HCT116 (cell line): ENCODE results near the gene CTTNBP2NL. TPM values are rescaled to one million over a fixed set of nuclear protein-coding genes. Genes with fewer than 3 reads are reported as not detected.

ENCODE experiments used
- ATAC-seq: fragments of 200-7000 bp; cut with Tn5 transposase; 2 replicates; pipeline ENCODE4 v1.9.1; 2020; ENCODE audit warnings: mild to moderate bottlenecking, moderate library complexity
- BruUV-seq: library from RNA; stranded (reverse); fragments of 400-500 nt; replicated peaks from 2 replicates; lab custom pipeline; 2021; lab: Mats Ljungman, UMichigan
- CTCF ChIA-PET: fragments of 300-600 bp; sonication (Branson Sonifier 250); formaldehyde crosslinking; loops from one replicate; lab custom pipeline; 2021; ENCODE audit warnings: antibody characterized with exemption; lab: Charles Lee
- POLR2A ChIA-PET: fragments of 300-600, 350-600 bp; sonication (Branson Sonifier 250); formaldehyde crosslinking; loops from one replicate; lab custom pipeline; 2021; ENCODE audit warnings: antibody characterized with exemption; lab: Charles Lee
- RAD21 ChIA-PET, 2 experiments: fragments of 300-600 bp; sonication (Branson Sonifier 250); formaldehyde crosslinking; loops; one replicate each; lab custom pipeline; 2023; ENCODE audit warnings: low total read pairs in 2 of 2; ENCODE audit not compliant: uncharacterized antibody in 2 of 2, unreplicated experiment in 2 of 2, low non-redundant PET in 1 of 2; lab: Charles Lee
- DNase-seq: peaks from one replicate; pipeline ENCODE4 v3.0.0-alpha.2; 2010; ENCODE audit warnings: low read depth, low spot score
- H2AFZ ChIP-seq: fragments of 200-600 bp; shearing (Covaris generic), sonication (generic); 2 replicates; pipeline ENCODE4 v1.6.1; 2017; ENCODE audit warnings: low read depth, mixed run types, mixed read lengths, antibody characterized with exemption, low read length; ENCODE audit not compliant: poor library complexity, severe bottlenecking
- H3K27ac ChIP-seq: 2 replicates; pipeline ENCODE4 v1.5.1; 2012; ENCODE audit warnings: low read depth, low read length
- H3K27me3 ChIP-seq: fragments of 200-600 bp; sonication (generic); 2 replicates; pipeline ENCODE4 v1.6.1; 2016; ENCODE audit warnings: mixed run types, low read length, mixed read lengths; ENCODE audit not compliant: insufficient read depth
- H3K36me3 ChIP-seq, 2 experiments: fragments of 200-500 bp in 1 of 2; fragments of 200-600 bp in 1 of 2; sonication (Bioruptor generic) in 1 of 2; sonication (generic) in 1 of 2; 2 replicates each; pipeline versions ENCODE4 v1.5.1 to v1.6.1; 2014 to 2016; ENCODE audit warnings: low read length in 2 of 2, inconsistent platforms in 1 of 2, mixed read lengths in 1 of 2, mixed run types in 1 of 2; ENCODE audit not compliant: insufficient read depth in 2 of 2, control insufficient read depth in 1 of 2
- H3K4me1 ChIP-seq, 2 experiments: fragments of 200-600 bp in 1 of 2; sonication (generic) in 1 of 2; 2 replicates each; pipeline versions ENCODE4 v1.5.1 to v1.6.1; 2012 to 2017; ENCODE audit warnings: low read length in 2 of 2, inconsistent platforms in 1 of 2, mild to moderate bottlenecking in 1 of 2, mixed read lengths in 1 of 2, mixed run types in 1 of 2, moderate library complexity in 1 of 2; ENCODE audit not compliant: insufficient read depth in 2 of 2, control insufficient read depth in 1 of 2
- H3K4me2 ChIP-seq: fragments of 200-600 bp; sonication (generic); 2 replicates; pipeline ENCODE4 v1.6.1; 2017; ENCODE audit warnings: mixed run types, low read length, mixed read lengths
- H3K4me3 ChIP-seq, 2 experiments: fragments of 200-600 bp in 1 of 2; sonication (generic) in 1 of 2; replicated peaks in 1 of 2; 2 replicates each; pipeline ENCODE4 v1.5.1; 2011 to 2016; ENCODE audit warnings: low read length in 2 of 2, control low read depth in 1 of 2, low read depth in 1 of 2, mild to moderate bottlenecking in 1 of 2, mixed read lengths in 1 of 2, mixed run types in 1 of 2
- H3K79me2 ChIP-seq: fragments of 200-600 bp; sonication (generic); 2 replicates; pipeline ENCODE4 v1.6.1; 2017; ENCODE audit warnings: mild to moderate bottlenecking, mixed run types, low read length, moderate library complexity, mixed read lengths; ENCODE audit not compliant: insufficient read depth
- H3K9ac ChIP-seq: fragments of 200-600 bp; sonication (generic); 2 replicates; pipeline ENCODE4 v1.6.1; 2016; ENCODE audit warnings: low read length, mixed read lengths
- H3K9me2 ChIP-seq: fragments of 200-600 bp; sonication (generic), shearing (Covaris generic); 2 replicates; pipeline ENCODE4 v1.6.1; 2017; ENCODE audit warnings: mixed run types, mild to moderate bottlenecking, moderate library complexity; ENCODE audit not compliant: insufficient read depth
- H3K9me3 ChIP-seq, 2 experiments: fragments of 200-500 bp in 1 of 2; fragments of 200-600 bp in 1 of 2; sonication (Bioruptor generic) in 1 of 2; sonication (generic) in 1 of 2; 2 replicates each; pipeline ENCODE4 v1.6.1; 2014 to 2017; ENCODE audit warnings: low read length in 2 of 2, mixed read lengths in 2 of 2, inconsistent platforms in 1 of 2, low read depth in 1 of 2, mild to moderate bottlenecking in 1 of 2, mixed run types in 1 of 2, moderate library complexity in 1 of 2; ENCODE audit not compliant: control insufficient read depth in 1 of 2, insufficient read depth in 1 of 2
- H4K20me1 ChIP-seq: fragments of 200-600 bp; sonication (generic), shearing (Covaris generic); 2 replicates; pipeline ENCODE4 v1.6.1; 2017; ENCODE audit warnings: mixed run types, mild to moderate bottlenecking, moderate library complexity; ENCODE audit not compliant: insufficient read depth
- CBX3 ChIP-seq: IDR thresholded peaks from 2 replicates; pipeline ENCODE4 v1.6.1; 2012; ENCODE audit warnings: low read depth
- CEBPB ChIP-seq: IDR thresholded peaks from 2 replicates; pipeline ENCODE4 v1.6.1; 2012; ENCODE audit warnings: low read depth
- EGR1 ChIP-seq: IDR thresholded peaks from 2 replicates; pipeline ENCODE4 v1.6.1; 2012; ENCODE audit warnings: low read depth
- ELF1 ChIP-seq: IDR thresholded peaks from 2 replicates; pipeline ENCODE4 v1.6.1; 2012; ENCODE audit warnings: low read depth, borderline replicate concordance
- EZH2 ChIP-seq: fragments of 200-600 bp; sonication (generic); IDR thresholded peaks from 2 replicates; pipeline ENCODE4 v1.6.1; 2017; ENCODE audit warnings: antibody characterized with exemption, mixed run types
- EZH2phosphoT487 ChIP-seq: fragments of 200-600 bp; IDR thresholded peaks from 2 replicates; pipeline ENCODE4 v1.6.1; 2018; ENCODE audit warnings: antibody characterized with exemption, borderline replicate concordance
- FOSL1 ChIP-seq: IDR thresholded peaks from 2 replicates; pipeline ENCODE4 v1.6.1; 2012; ENCODE audit warnings: low read depth
- JUND ChIP-seq: IDR thresholded peaks from 2 replicates; pipeline ENCODE4 v1.6.1; 2012
- POLR2AphosphoS5 ChIP-seq: IDR thresholded peaks from 2 replicates; pipeline ENCODE4 v1.6.1; 2011; ENCODE audit warnings: mild to moderate bottlenecking, low read depth, low read length, moderate library complexity
- SIN3A ChIP-seq: IDR thresholded peaks from 2 replicates; pipeline ENCODE4 v1.6.1; 2012; ENCODE audit warnings: low read depth
- SP1 ChIP-seq: IDR thresholded peaks from 2 replicates; pipeline ENCODE4 v1.6.1; 2012; ENCODE audit warnings: low read depth
- SRF ChIP-seq: IDR thresholded peaks from 2 replicates; pipeline ENCODE4 v1.6.1; 2012; ENCODE audit warnings: low read depth
- TCF7L2 ChIP-seq: IDR thresholded peaks from 2 replicates; pipeline ENCODE4 v1.7.0; 2011; ENCODE audit warnings: borderline replicate concordance, inconsistent platforms; ENCODE audit not compliant: insufficient read depth, insufficient read length; ENCODE audit errors: extremely low read depth
- YY1 ChIP-seq: IDR thresholded peaks from 2 replicates; pipeline ENCODE4 v1.6.1; 2011; ENCODE audit warnings: low read length, low read depth, moderate library complexity, mild to moderate bottlenecking; ENCODE audit not compliant: insufficient replicate concordance; ENCODE audit errors: extremely low read depth
- ZFX ChIP-seq: fragments of 450-650 bp; IDR thresholded peaks from 2 replicates; pipeline ENCODE4 v1.6.1; 2017
- ZNF274 ChIP-seq: fragments of 200-500 bp; sonication (Bioruptor generic); IDR thresholded peaks from 2 replicates; pipeline ENCODE4 v1.6.1; 2014; ENCODE audit warnings: mild to moderate bottlenecking, low read depth, low read length, inconsistent platforms
- intact Hi-C: fragments of 100-400 bp; cut with micrococcal nuclease; formaldehyde crosslinking; loops from 2 replicates; pipeline ENCODE4 v1.10.0; 2022
- total RNA-seq: library from RNA; stranded (reverse); gene quantifications from one replicate; pipeline ENCODE4 v1.2.1, GENCODE V29; 2021; ENCODE audit not compliant: unreplicated experiment
- TF ChIP-seq, protein P1 (sequence below): IDR thresholded peaks from 2 replicates; pipeline ENCODE4 v1.6.1; 2011; ENCODE audit warnings: mild to moderate bottlenecking, low read length, moderate library complexity; ENCODE audit not compliant: insufficient replicate concordance; ENCODE audit errors: extremely low read depth
- TF ChIP-seq, protein P2 (sequence below): IDR thresholded peaks from 2 replicates; pipeline ENCODE4 v1.6.1; 2012
- TF ChIP-seq, protein P3 (sequence below): IDR thresholded peaks from 2 replicates; pipeline ENCODE4 v1.6.1; 2012; ENCODE audit warnings: low read depth
- TF ChIP-seq, protein P4 (sequence below), 3 experiments: fragments of 200-600 bp in 1 of 3; sonication (generic) in 1 of 3; IDR thresholded peaks in 2 of 3; conservative IDR thresholded peaks in 1 of 3; 2 replicates each; pipeline ENCODE4 v1.5.1; 2012 to 2017; ENCODE audit warnings: low read depth in 2 of 3, low read length in 2 of 3, antibody characterized with exemption in 1 of 3, borderline replicate concordance in 1 of 3, control low read depth in 1 of 3, mild to moderate bottlenecking in 1 of 3, mixed read lengths in 1 of 3, mixed run types in 1 of 3, moderate library complexity in 1 of 3; ENCODE audit not compliant: insufficient read depth in 1 of 3

Gene CTTNBP2NL
- total RNA-seq, 1 experiment from 2014 or later, result 18.0 TPM

DNA sequence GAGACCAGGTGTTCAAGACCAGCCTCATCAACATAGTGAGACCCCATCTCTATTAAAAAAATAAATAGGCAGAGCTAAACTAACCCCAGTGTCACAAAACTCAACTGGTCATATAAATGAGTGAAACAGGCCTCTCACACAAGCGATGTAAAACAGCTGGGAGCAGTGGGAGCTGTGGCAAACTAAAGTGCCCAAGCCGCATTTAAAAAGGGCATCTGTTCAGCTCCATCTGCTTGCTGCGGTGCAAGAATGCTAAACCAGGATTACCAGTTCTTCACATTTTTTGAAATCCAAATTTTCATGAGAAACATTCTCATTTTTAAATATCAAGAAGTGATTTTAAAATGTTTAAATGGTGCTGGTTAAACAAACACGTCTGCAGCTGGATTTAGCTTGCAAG, 62.7 kb downstream of the CTTNBP2NL start:
- ChIA-PET CTCF (no interaction called here), POLR2A (no interaction called here)
- intact Hi-C loops, result no loop called here

More for the DNA sequence above, 62.7 kb downstream of the CTTNBP2NL start:
- Histone ChIP-seq H3K4me3 (no peak overlapping the region), H3K9me3 (no peaks in the 10 kb centered on the region), H2AFZ (no peak overlapping the region), H3K79me2 (no peaks in the 10 kb centered on the region), H3K36me3 (peaks cover 0 to 11% of the 10 kb centered on the region in 2 experiments; a peak in 2 of 4 replicates), H4K20me1 (no peaks in the 10 kb centered on the region), H3K9ac (no peak overlapping the region), H3K27me3 (no peaks in the 10 kb centered on the region), H3K4me2 (no peak overlapping the region), H3K9me2 (no peaks in the 10 kb centered on the region), H3K27ac (no peak overlapping the region), H3K4me1 (no peaks in the 10 kb centered on the region)
- no peak for TF ChIP-seq TCF7L2
- TF ChIP-seq, protein P1, sequence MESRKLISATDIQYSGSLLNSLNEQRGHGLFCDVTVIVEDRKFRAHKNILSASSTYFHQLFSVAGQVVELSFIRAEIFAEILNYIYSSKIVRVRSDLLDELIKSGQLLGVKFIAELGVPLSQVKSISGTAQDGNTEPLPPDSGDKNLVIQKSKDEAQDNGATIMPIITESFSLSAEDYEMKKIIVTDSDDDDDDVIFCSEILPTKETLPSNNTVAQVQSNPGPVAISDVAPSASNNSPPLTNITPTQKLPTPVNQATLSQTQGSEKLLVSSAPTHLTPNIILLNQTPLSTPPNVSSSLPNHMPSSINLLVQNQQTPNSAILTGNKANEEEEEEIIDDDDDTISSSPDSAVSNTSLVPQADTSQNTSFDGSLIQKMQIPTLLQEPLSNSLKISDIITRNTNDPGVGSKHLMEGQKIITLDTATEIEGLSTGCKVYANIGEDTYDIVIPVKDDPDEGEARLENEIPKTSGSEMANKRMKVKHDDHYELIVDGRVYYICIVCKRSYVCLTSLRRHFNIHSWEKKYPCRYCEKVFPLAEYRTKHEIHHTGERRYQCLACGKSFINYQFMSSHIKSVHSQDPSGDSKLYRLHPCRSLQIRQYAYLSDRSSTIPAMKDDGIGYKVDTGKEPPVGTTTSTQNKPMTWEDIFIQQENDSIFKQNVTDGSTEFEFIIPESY, result no peak
- TF ChIP-seq, protein P2, sequence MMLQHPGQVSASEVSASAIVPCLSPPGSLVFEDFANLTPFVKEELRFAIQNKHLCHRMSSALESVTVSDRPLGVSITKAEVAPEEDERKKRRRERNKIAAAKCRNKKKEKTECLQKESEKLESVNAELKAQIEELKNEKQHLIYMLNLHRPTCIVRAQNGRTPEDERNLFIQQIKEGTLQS, result no peak
- TF ChIP-seq EZH2phosphoT487, result no peak
- no peak for TF ChIP-seq SIN3A
- TF ChIP-seq ZNF274, result no peak
- no peak for TF ChIP-seq JUND
- no peak for TF ChIP-seq SP1
- no peak for TF ChIP-seq ZFX
- TF ChIP-seq, protein P3, sequence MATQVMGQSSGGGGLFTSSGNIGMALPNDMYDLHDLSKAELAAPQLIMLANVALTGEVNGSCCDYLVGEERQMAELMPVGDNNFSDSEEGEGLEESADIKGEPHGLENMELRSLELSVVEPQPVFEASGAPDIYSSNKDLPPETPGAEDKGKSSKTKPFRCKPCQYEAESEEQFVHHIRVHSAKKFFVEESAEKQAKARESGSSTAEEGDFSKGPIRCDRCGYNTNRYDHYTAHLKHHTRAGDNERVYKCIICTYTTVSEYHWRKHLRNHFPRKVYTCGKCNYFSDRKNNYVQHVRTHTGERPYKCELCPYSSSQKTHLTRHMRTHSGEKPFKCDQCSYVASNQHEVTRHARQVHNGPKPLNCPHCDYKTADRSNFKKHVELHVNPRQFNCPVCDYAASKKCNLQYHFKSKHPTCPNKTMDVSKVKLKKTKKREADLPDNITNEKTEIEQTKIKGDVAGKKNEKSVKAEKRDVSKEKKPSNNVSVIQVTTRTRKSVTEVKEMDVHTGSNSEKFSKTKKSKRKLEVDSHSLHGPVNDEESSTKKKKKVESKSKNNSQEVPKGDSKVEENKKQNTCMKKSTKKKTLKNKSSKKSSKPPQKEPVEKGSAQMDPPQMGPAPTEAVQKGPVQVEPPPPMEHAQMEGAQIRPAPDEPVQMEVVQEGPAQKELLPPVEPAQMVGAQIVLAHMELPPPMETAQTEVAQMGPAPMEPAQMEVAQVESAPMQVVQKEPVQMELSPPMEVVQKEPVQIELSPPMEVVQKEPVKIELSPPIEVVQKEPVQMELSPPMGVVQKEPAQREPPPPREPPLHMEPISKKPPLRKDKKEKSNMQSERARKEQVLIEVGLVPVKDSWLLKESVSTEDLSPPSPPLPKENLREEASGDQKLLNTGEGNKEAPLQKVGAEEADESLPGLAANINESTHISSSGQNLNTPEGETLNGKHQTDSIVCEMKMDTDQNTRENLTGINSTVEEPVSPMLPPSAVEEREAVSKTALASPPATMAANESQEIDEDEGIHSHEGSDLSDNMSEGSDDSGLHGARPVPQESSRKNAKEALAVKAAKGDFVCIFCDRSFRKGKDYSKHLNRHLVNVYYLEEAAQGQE, result no peak
- no peak for TF ChIP-seq EGR1
- no peak for TF ChIP-seq YY1
- TF ChIP-seq CBX3, result no peak
- TF ChIP-seq FOSL1, result no peak
- TF ChIP-seq EZH2, result no peak
- no peak for TF ChIP-seq POLR2AphosphoS5
- no peak for TF ChIP-seq SRF
- TF ChIP-seq ELF1, result no peak
- TF ChIP-seq CEBPB, result no peak
- TF ChIP-seq, protein P4, sequence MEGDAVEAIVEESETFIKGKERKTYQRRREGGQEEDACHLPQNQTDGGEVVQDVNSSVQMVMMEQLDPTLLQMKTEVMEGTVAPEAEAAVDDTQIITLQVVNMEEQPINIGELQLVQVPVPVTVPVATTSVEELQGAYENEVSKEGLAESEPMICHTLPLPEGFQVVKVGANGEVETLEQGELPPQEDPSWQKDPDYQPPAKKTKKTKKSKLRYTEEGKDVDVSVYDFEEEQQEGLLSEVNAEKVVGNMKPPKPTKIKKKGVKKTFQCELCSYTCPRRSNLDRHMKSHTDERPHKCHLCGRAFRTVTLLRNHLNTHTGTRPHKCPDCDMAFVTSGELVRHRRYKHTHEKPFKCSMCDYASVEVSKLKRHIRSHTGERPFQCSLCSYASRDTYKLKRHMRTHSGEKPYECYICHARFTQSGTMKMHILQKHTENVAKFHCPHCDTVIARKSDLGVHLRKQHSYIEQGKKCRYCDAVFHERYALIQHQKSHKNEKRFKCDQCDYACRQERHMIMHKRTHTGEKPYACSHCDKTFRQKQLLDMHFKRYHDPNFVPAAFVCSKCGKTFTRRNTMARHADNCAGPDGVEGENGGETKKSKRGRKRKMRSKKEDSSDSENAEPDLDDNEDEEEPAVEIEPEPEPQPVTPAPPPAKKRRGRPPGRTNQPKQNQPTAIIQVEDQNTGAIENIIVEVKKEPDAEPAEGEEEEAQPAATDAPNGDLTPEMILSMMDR (IDR thresholded peaks at IDR 0.05 in 2 of 3, conservative IDR thresholded peaks at IDR 0.05 in 1 of 3; ENCODE audit: borderline replicate concordance in 1 of 3, insufficient read depth in 1 of 3, low read depth in 2 of 3, low read length in 2 of 3), result no peak
- BruUV-seq, result no TSS peak
- no peak for ATAC-seq
- no peak for DNase-seq
- RAD21 ChIA-PET, result no interaction called here
